ENCODE measurements around the gene SCAMP2.

The SCAMP2 gene

DNA sequence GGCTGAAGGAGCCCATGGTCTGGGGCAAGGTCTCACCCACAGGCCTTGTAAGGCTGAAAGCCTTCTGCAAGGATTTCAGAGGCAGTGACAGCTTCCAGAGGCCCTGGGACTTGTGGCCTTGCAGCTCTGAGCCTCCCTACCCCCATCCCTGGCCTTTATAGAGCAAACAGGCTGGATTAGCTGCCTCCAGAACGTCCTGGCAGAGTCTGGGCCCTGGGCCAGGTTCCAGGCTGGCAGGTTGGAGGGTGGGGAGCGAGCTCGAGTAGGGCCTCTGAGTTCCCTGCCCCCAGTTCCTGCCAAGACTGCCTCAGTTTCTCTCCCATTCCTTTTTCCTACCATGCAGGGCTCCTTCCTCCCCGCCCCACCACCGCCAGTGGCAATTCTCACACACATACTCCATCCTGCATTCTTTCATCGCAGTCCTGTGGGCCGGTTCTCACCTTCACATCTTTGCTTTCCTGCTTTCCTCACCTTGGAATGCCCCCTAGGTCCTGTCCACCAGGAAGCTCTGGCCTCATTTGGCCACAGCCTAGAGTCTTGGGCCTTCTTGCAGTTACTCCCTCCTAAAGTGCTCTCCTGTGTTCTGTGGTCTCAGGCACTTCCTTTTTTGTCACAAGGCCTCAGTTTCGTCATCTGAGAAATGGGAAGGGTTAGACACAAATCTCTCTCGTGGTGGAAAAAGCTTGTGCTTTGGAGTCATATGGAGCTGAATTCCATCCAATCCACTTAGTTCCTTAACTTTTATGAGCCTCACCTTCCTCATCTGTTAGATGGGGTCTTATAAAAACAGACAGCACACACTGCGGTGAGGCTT is 57.8 kb downstream of the SCAMP2 start:
- Histone ChIP-seq H3K9ac (ENCODE audit: low read depth, low read length) (no peak overlapping the region), H3K4me1 (ENCODE audit: insufficient read depth, low read length) (peaks cover 5% of the 10 kb centered on the region; the same call in 1 of the 2 replicates), H3K4me3 (ENCODE audit: low read length) (no peak overlapping the region), H3K36me3 (ENCODE audit: insufficient read depth, low read length) (no peaks in the 10 kb centered on the region), H3K9me3 (ENCODE audit: insufficient read depth, low read depth, low read length) (no peaks in the 10 kb centered on the region), H3K27ac (ENCODE audit: low read depth, low read length) (no peak overlapping the region), H3K27me3 (ENCODE audit: insufficient read depth, low read length) (no peaks in the 10 kb centered on the region)
- WGBS = 84% methylated on average over 10 of the region's 10 CpGs

DNA sequence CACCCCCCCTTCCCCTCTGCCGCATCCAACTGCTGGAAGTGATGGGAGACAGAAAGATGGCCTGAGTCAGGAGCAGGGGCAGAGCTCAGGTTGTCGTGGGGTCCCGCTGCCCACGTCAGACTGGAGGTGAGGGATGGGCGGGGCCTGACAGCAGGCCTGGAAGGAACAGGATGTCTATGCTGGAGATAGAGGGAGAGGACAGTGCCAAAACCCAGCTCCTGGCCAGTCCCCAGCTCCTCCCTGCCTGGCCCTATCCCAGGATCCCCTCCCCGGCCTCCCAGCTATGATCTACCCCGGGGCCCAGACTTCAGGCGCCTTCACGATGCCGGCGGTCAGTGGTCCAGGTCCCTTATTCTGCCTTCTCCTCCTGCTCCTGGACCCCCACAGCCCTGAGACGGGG is 60.6 kb downstream of the SCAMP2 start, which contains the start of gene LMAN1L:
LMAN1L (plus strand) TSS at position 303 of the 400 bp plus-strand sequence; CDS start at position 323, 20 bp downstream.
- Histone ChIP-seq H3K4me1 (ENCODE audit: insufficient read depth, low read length) (peaks cover 5% of the 10 kb centered on the region), H3K9me3 (ENCODE audit: insufficient read depth, low read depth, low read length) (no peaks in the 10 kb centered on the region), H3K36me3 (ENCODE audit: insufficient read depth, low read length) (no peaks in the 10 kb centered on the region), H3K27me3 (ENCODE audit: insufficient read depth, low read length) (no peaks in the 10 kb centered on the region), H3K4me3 (ENCODE audit: low read length) (no peak within 1 kb of the TSS), H3K27ac (ENCODE audit: low read depth, low read length) (no peak within 1 kb of the TSS), H3K9ac (ENCODE audit: low read depth, low read length) (no peak within 1 kb of the TSS)
- 85% methylated on average over 12 of the region's 12 CpGs for WGBS

DNA sequence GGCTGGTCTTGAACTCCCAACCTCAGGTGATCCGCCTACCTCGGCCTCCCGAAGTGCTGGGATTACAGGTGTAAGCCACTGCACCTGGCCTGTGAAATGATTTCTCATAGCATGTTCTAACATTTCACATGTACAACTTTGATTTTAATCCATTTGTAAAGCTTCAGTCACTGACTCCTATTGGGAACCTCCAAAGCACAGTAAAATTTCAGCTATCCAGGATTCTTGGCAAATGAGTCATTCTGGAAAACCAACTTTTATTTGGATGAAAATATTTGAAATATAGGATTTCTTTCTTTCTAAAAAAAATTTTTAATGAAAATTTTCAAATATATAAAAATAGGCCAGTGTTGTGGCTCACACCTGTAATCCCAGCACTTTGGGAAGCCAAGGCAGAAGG is 63.2 kb downstream of the SCAMP2 start:
- H3K36me3 ChIP-seq (ENCODE audit: insufficient read depth, low read length) = no peaks in the 10 kb centered on the region
- no peaks in the 10 kb centered on the region; the same call in 1 of the 2 replicates for H3K4me1 ChIP-seq (ENCODE audit: insufficient read depth, low read length)
- no peak overlapping the region for H3K4me3 ChIP-seq (ENCODE audit: low read length)
- H3K9ac ChIP-seq (ENCODE audit: low read depth, low read length) = no peak overlapping the region
- H3K9me3 ChIP-seq (ENCODE audit: insufficient read depth, low read depth, low read length) = no peaks in the 10 kb centered on the region
- no peaks in the 10 kb centered on the region for H3K27me3 ChIP-seq (ENCODE audit: insufficient read depth, low read length)
- WGBS = 95% methylated on average over 3 of the region's 3 CpGs
- no peak overlapping the region for H3K27ac ChIP-seq (ENCODE audit: low read depth, low read length)

DNA sequence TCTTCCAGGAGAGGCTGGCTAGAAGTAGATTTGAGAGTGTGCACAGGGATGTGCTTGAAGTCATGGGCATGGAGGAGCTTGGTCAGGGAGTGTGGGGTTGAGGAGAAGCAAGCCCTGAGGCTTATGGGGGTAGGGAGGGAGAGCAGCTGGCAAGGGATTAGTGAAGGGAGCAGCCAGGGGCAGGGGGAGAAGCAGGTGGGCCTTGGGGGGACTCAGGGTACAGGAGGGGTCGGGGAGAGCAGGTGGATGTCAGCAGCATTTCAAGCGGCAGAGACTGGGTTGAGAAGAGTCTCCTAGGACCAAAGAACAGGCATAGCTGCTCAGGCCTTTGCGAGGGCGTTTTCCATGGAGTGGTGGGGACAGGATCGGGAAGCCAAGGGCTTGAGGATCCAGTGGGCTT is 63.9 kb downstream of the SCAMP2 start:
- Histone ChIP-seq H3K27ac (ENCODE audit: low read depth, low read length) (no peak overlapping the region), H3K4me3 (ENCODE audit: low read length) (no peak overlapping the region), H3K27me3 (ENCODE audit: insufficient read depth, low read length) (no peaks in the 10 kb centered on the region), H3K9ac (ENCODE audit: low read depth, low read length) (no peak overlapping the region), H3K36me3 (ENCODE audit: insufficient read depth, low read length) (peaks cover under 1% of the 10 kb centered on the region; the same call in 1 of the 2 replicates), H3K9me3 (ENCODE audit: insufficient read depth, low read depth, low read length) (no peaks in the 10 kb centered on the region), H3K4me1 (ENCODE audit: insufficient read depth, low read length) (no peaks in the 10 kb centered on the region; the same call in 1 of the 2 replicates)
- WGBS = 90% methylated on average over 5 of the region's 5 CpGs

DNA sequence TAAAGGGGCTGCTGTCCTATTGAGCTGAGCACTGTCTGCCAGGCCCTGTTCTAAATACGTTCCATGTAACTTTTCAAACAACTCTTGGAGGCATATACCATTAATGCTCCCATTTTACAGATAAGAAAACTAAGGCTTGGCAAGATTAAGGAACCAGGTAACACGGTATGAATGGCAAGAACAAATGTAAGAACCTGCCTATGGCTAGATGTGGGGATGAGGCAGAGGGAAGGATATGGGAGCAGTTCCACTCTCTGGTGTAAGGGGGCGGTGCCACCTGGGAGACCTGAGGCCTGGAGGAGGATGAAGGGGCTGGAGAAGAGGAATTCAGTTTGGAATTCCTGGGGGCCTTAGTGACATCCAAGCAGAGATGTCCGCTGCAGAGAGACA is 64.3 kb downstream of the SCAMP2 start:
- no peak overlapping the region for H3K9ac ChIP-seq (ENCODE audit: low read depth, low read length)
- no peak overlapping the region for H3K4me3 ChIP-seq (ENCODE audit: low read length)
- no peaks in the 10 kb centered on the region for H3K9me3 ChIP-seq (ENCODE audit: insufficient read depth, low read depth, low read length)
- WGBS = 64% methylated on average over 4 of the region's 4 CpGs
- H3K4me1 ChIP-seq (ENCODE audit: insufficient read depth, low read length) = no peaks in the 10 kb centered on the region; the same call in 1 of the 2 replicates
- no peak overlapping the region for H3K27ac ChIP-seq (ENCODE audit: low read depth, low read length)
- H3K36me3 ChIP-seq (ENCODE audit: insufficient read depth, low read length) = peaks cover 4% of the 10 kb centered on the region; the same call in 1 of the 2 replicates
- H3K27me3 ChIP-seq (ENCODE audit: insufficient read depth, low read length) = no peaks in the 10 kb centered on the region

DNA sequence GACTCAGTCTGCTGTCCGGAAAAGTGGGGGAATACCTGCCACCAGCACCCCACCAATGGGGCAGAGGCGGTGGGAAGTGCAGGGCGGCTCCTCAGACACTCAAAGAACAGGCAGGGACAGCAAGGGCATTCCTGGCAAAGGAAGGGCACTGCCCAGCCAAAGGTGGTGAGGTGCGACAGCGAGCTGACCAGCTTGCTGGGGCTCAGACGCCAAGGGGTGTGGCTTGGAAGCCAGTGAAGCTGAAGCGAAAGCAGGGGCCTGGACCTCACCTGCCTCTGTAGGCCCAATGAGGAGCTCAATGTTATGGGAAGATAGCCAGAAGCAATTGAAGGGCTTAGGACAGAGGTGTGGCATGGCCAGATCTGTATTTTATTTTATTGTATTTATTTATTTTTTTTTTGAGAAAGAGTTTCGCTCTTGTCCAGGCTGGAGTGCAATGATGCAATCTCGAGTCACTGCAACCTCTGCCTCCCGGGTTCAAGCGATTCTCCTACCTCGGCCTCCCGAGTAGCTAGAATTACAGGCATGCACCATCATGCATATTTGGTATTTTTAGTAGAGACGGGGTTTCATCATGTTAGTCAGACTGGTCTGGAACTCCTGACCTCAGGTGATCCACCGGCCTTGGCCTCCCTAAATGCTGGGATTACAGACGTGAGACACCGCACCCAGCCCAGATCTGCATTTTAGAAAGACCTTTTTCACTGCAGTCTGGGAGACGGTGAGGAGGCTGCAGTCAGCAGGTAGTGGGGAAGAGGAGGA is 64.9 kb downstream of the SCAMP2 start:
- H3K9ac ChIP-seq (ENCODE audit: low read depth, low read length) = no peak overlapping the region
- H3K27ac ChIP-seq (ENCODE audit: low read depth, low read length) = no peak overlapping the region
- WGBS = 93% methylated on average over 18 of the region's 18 CpGs
- no peaks in the 10 kb centered on the region; the same call in 1 of the 2 replicates for H3K4me1 ChIP-seq (ENCODE audit: insufficient read depth, low read length)
- no peaks in the 10 kb centered on the region for H3K9me3 ChIP-seq (ENCODE audit: insufficient read depth, low read depth, low read length)
- no peaks in the 10 kb centered on the region for H3K27me3 ChIP-seq (ENCODE audit: insufficient read depth, low read length)
- H3K36me3 ChIP-seq (ENCODE audit: insufficient read depth, low read length) = peaks cover 10% of the 10 kb centered on the region; the same call in 1 of the 2 replicates
- H3K4me3 ChIP-seq (ENCODE audit: low read length) = no peak overlapping the region

DNA sequence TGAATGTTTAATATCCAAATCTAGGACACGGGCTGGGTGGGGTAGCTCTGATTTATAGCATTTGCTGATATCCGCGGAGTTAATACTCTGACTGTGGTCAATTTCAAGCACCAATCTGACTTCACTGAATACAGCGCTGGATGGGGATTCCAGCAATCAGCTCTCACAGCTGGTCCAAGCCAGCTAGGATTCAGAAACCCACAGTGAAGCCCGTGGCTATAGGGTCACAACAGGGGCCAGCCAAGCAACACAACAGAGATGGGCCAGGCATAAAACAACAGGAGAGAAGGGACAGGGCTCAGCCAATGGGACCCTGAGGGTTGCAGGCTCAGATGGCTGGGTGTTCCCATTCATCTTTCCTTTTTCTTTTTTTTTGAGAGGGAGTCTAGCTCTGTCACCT is 65.9 kb downstream of the SCAMP2 start:
- peaks cover 19% of the 10 kb centered on the region; the same call in 1 of the 2 replicates for H3K36me3 ChIP-seq (ENCODE audit: insufficient read depth, low read length)
- no peaks in the 10 kb centered on the region for H3K27me3 ChIP-seq (ENCODE audit: insufficient read depth, low read length)
- no peak overlapping the region for H3K4me3 ChIP-seq (ENCODE audit: low read length)
- WGBS = 85% methylated on average over 5 of the region's 5 CpGs
- H3K4me1 ChIP-seq (ENCODE audit: insufficient read depth, low read length) = no peaks in the 10 kb centered on the region; the same call in 1 of the 2 replicates
- H3K27ac ChIP-seq (ENCODE audit: low read depth, low read length) = no peak overlapping the region
- no peaks in the 10 kb centered on the region for H3K9me3 ChIP-seq (ENCODE audit: insufficient read depth, low read depth, low read length)
- H3K9ac ChIP-seq (ENCODE audit: low read depth, low read length) = no peak overlapping the region

DNA sequence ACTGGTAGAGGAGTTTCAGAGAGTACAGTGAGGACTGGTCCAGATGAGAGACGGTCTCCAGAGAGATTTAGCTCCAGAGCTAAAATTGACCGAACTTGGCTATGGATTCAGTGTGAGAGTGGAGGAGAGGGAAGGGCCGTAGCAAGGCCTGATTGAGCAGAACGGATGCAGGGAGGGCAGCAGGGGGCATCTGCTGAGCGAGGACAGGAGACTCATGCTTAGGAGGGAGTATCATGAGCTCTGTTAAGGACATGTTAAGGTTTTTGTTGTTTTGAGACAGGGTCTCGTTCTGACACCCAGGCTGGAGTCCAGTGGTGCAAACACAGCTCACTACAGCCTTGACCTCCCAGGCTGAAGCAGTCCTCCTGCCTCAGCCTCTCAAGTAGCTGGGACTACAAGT is 68.2 kb downstream of the SCAMP2 start:
- H3K4me1 ChIP-seq (ENCODE audit: insufficient read depth, low read length) = no peaks in the 10 kb centered on the region; the same call in none of the 2 replicates
- H3K9me3 ChIP-seq (ENCODE audit: insufficient read depth, low read depth, low read length) = no peaks in the 10 kb centered on the region
- H3K27me3 ChIP-seq (ENCODE audit: insufficient read depth, low read length) = no peaks in the 10 kb centered on the region
- H3K4me3 ChIP-seq (ENCODE audit: low read length) = no peak overlapping the region
- peaks cover 35% of the 10 kb centered on the region for H3K36me3 ChIP-seq (ENCODE audit: insufficient read depth, low read length)
- H3K9ac ChIP-seq (ENCODE audit: low read depth, low read length) = no peak overlapping the region
- H3K27ac ChIP-seq (ENCODE audit: low read depth, low read length) = no peak overlapping the region
- WGBS = 83% methylated on average over 6 of the region's 6 CpGs

DNA sequence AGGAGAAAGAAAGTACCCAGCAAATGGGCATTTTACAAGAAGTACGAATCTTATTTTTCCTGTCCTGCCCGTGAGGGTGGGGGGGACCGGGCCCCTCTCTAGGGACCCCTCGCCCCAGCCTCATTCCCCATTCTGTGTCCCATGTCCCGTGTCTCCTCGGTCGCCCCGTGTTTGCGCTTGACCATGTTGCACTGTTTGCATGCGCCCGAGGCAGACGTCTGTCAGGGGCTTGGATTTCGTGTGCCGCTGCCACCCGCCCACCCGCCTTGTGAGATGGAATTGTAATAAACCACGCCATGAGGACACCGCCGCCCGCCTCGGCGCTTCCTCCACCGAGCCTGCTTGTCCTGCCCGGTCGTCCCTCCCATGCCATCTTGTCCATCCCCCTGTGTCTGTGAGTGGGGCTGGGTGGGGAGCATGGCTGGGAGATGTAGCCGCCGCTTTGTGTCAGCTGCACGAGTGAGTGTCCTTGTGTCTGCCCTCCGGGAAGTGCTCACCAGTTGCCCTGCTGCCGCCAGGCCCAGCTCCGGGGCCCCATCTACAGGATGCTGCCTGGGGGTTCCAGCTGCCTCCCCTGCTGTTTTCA is 70.2 kb downstream of the SCAMP2 start:
- Histone ChIP-seq H3K27ac (ENCODE audit: low read depth, low read length) (no peak overlapping the region), H3K36me3 (ENCODE audit: insufficient read depth, low read length) (peaks cover 35% of the 10 kb centered on the region), H3K27me3 (ENCODE audit: insufficient read depth, low read length) (no peaks in the 10 kb centered on the region), H3K4me1 (ENCODE audit: insufficient read depth, low read length) (no peaks in the 10 kb centered on the region; the same call in 1 of the 2 replicates), H3K9ac (ENCODE audit: low read depth, low read length) (no peak overlapping the region), H3K4me3 (ENCODE audit: low read length) (no peak overlapping the region), H3K9me3 (ENCODE audit: insufficient read depth, low read depth, low read length) (no peaks in the 10 kb centered on the region)
- WGBS = 96% methylated on average over 31 of the region's 31 CpGs

DNA sequence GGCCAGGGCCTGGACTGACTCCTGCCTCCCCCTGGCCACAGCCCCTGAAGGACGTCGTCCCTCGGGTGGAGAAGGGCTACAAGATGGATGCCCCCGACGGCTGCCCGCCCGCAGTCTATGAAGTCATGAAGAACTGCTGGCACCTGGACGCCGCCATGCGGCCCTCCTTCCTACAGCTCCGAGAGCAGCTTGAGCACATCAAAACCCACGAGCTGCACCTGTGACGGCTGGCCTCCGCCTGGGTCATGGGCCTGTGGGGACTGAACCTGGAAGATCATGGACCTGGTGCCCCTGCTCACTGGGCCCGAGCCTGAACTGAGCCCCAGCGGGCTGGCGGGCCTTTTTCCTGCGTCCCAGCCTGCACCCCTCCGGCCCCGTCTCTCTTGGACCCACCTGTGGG is 70.9 kb downstream of the SCAMP2 start:
- WGBS = 95% methylated on average over 20 of the region's 20 CpGs
- Histone ChIP-seq H3K9ac (ENCODE audit: low read depth, low read length) (no peak overlapping the region), H3K4me1 (ENCODE audit: insufficient read depth, low read length) (no peaks in the 10 kb centered on the region; the same call in 1 of the 2 replicates), H3K27me3 (ENCODE audit: insufficient read depth, low read length) (no peaks in the 10 kb centered on the region), H3K4me3 (ENCODE audit: low read length) (no peak overlapping the region), H3K36me3 (ENCODE audit: insufficient read depth, low read length) (peaks cover 35% of the 10 kb centered on the region), H3K27ac (ENCODE audit: low read depth, low read length) (no peak overlapping the region), H3K9me3 (ENCODE audit: insufficient read depth, low read depth, low read length) (no peaks in the 10 kb centered on the region)

Measured in HUES64 (cell line).